CD4-positive, alpha-beta T cell (primary cell): ENCODE measurements around the gene CAPN7. TPM values are rescaled to one million over a fixed set of nuclear protein-coding genes. Genes with fewer than 3 reads are reported as not detected.

Experiments
- ATAC-seq: fragments of 200-7000 bp; cut with Tn5 transposase; one replicate; pipeline ENCODE4 v1.10.0; 2022; ENCODE audit warnings: mild to moderate bottlenecking; ENCODE audit not compliant: poor library complexity
- CTCF ChIA-PET: fragments of 350-600 bp; sonication (Branson Sonifier 250); formaldehyde crosslinking; loops from one replicate; lab custom pipeline; 2021; ENCODE audit warnings: antibody characterized with exemption, inconsistent platforms; lab: Charles Lee
- POLR2A ChIA-PET: fragments of 350-600 bp; sonication (Branson Sonifier 250); formaldehyde crosslinking; loops from one replicate; lab custom pipeline; 2021; ENCODE audit warnings: antibody characterized with exemption, inconsistent platforms; lab: Charles Lee
- DNase-seq, 14 experiments: peaks; one replicate each; pipeline ENCODE4 v3.0.0-alpha.2; 2013 to 2020; ENCODE audit warnings: mixed read lengths in 2 of 14
- H3K27ac ChIP-seq, 2 donors: one replicate each; pipeline versions ENCODE4 v1.5.1 to v1.7.0; 2013; ENCODE audit warnings: low read length in 2 of 2, low read depth in 1 of 2, mild to moderate bottlenecking in 1 of 2
- H3K27me3 ChIP-seq, 2 experiments: 1 replicate in 1 of 2; 2 replicates in 1 of 2; pipeline versions ENCODE4 v1.6.1 to v1.7.0; 2013; ENCODE audit warnings: low read length in 2 of 2, control low read depth in 1 of 2, mild to moderate bottlenecking in 1 of 2, moderate library complexity in 1 of 2; ENCODE audit not compliant: insufficient read depth in 2 of 2, control insufficient read depth in 1 of 2
- H3K36me3 ChIP-seq: one replicate; pipeline ENCODE4 v1.6.1; 2013; ENCODE audit warnings: low read length, control low read depth; ENCODE audit not compliant: insufficient read depth
- H3K4me1 ChIP-seq: one replicate; pipeline ENCODE4 v1.6.1; 2013; ENCODE audit warnings: low read length, control low read depth; ENCODE audit not compliant: insufficient read depth
- H3K4me3 ChIP-seq: one replicate; pipeline ENCODE4 v1.5.1; 2013; ENCODE audit warnings: mild to moderate bottlenecking, low read length, moderate library complexity
- H3K9me3 ChIP-seq, 2 experiments: 1 replicate in 1 of 2; 2 replicates in 1 of 2; pipeline versions ENCODE4 v1.6.1 to v1.7.0; 2013; ENCODE audit warnings: low read length in 2 of 2, mild to moderate bottlenecking in 2 of 2, control low read depth in 1 of 2, moderate library complexity in 1 of 2; ENCODE audit not compliant: control insufficient read depth in 1 of 2, insufficient read depth in 1 of 2
- H3K27ac Mint-ChIP-seq: one replicate; pipeline ENCODE4 v1.8.0; 2020; ENCODE audit warnings: mixed read lengths
- H3K27me3 Mint-ChIP-seq: one replicate; pipeline ENCODE4 v1.8.0; 2021; ENCODE audit warnings: mixed read lengths
- H3K36me3 Mint-ChIP-seq: one replicate; pipeline ENCODE4 v1.8.0; 2021; ENCODE audit warnings: low read depth, mixed read lengths
- H3K4me1 Mint-ChIP-seq: one replicate; pipeline ENCODE4 v1.8.0; 2021; ENCODE audit warnings: low read depth, mixed read lengths
- H3K4me3 Mint-ChIP-seq: one replicate; pipeline ENCODE4 v1.8.0; 2020; ENCODE audit warnings: mild to moderate bottlenecking, mixed read lengths
- H3K9me3 Mint-ChIP-seq: one replicate; pipeline ENCODE4 v1.8.0; 2020; ENCODE audit warnings: mixed read lengths
- intact Hi-C, 2 experiments: fragments of 100-400 bp; cut with DNase I in 1 of 2; cut with micrococcal nuclease in 1 of 2; formaldehyde crosslinking; loops; one replicate each; pipeline versions ENCODE4 v1.15.1 to v1.9.0; 2023 to 2025; cut with DNase I, micrococcal nuclease
- total RNA-seq, 174 experiments: library from RNA in 2 of 174; stranded (reverse) in 2 of 174; gene quantifications; one replicate each; pipeline ENCODE4 v1.2.3 and lab custom pipeline; 2021 to 2026
- TF ChIP-seq, protein P1 (sequence below): fragments of 200-600 bp; IDR thresholded peaks from one replicate; pipeline ENCODE4 v1.8.0; 2022; ENCODE audit warnings: antibody characterized with exemption, mild to moderate bottlenecking

The CAPN7 gene
- total RNA-seq, 2 experiments from 2014 or later, result 64.7 to 69.4 TPM

DNA sequence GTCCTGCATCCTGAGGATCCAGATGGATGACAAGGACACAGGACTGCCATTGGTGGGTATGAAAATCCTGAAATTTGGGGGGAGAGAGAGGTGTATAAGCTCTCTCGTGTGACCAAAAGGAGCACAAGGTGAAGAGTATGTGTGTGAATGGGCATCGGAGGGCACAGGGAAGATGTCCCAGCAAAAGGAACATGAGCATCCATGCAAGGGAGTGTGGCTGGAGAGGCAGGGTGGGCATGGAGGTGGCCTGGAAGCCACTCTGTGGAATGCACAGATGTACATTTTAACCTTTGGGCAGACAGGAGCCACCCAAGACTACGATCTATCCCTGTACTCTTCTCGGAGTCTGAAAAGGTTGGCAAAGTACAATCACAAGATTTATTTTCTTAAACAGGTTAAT lies 54.5 kb downstream of the CAPN7 start:
- peaks cover 38% of the 10 kb centered on the region for H3K4me1 Mint-ChIP-seq
- H3K27me3 Mint-ChIP-seq, result no peaks in the 10 kb centered on the region
- POLR2A ChIA-PET, result interaction anchor here (1.3 kb wide), 2 partner anchors 23 to 72 kb away, joined by 3 to 4 read pairs; partner anchors contain the start of gene SH3BP5
- H3K4me3 ChIP-seq, result no peak overlapping the region
- no peak overlapping the region for H3K4me3 Mint-ChIP-seq
- intact Hi-C loops, result no loop called here
- peaks cover 69% of the 10 kb centered on the region for H3K36me3 ChIP-seq
- H3K27ac Mint-ChIP-seq, result peak overlapping the region; percentile 75
- CTCF ChIA-PET, result interaction anchor here (1.2 kb wide), 1 partner anchor 145 kb away, joined by 3 read pairs; no protein-coding TSS in a partner anchor
- ATAC-seq (no peak), DNase-seq (no peak)
- H3K27me3 ChIP-seq, result no peaks in the 10 kb centered on the region
- no peaks in the 10 kb centered on the region for H3K9me3 Mint-ChIP-seq
- TF ChIP-seq, protein P1, sequence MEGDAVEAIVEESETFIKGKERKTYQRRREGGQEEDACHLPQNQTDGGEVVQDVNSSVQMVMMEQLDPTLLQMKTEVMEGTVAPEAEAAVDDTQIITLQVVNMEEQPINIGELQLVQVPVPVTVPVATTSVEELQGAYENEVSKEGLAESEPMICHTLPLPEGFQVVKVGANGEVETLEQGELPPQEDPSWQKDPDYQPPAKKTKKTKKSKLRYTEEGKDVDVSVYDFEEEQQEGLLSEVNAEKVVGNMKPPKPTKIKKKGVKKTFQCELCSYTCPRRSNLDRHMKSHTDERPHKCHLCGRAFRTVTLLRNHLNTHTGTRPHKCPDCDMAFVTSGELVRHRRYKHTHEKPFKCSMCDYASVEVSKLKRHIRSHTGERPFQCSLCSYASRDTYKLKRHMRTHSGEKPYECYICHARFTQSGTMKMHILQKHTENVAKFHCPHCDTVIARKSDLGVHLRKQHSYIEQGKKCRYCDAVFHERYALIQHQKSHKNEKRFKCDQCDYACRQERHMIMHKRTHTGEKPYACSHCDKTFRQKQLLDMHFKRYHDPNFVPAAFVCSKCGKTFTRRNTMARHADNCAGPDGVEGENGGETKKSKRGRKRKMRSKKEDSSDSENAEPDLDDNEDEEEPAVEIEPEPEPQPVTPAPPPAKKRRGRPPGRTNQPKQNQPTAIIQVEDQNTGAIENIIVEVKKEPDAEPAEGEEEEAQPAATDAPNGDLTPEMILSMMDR, result no peak
- peaks cover 13% of the 10 kb centered on the region for H3K4me1 ChIP-seq
- H3K27ac ChIP-seq, result no peak overlapping the region
- peaks cover 66% of the 10 kb centered on the region for H3K36me3 Mint-ChIP-seq
- H3K9me3 ChIP-seq, result no peaks in the 10 kb centered on the region

DNA sequence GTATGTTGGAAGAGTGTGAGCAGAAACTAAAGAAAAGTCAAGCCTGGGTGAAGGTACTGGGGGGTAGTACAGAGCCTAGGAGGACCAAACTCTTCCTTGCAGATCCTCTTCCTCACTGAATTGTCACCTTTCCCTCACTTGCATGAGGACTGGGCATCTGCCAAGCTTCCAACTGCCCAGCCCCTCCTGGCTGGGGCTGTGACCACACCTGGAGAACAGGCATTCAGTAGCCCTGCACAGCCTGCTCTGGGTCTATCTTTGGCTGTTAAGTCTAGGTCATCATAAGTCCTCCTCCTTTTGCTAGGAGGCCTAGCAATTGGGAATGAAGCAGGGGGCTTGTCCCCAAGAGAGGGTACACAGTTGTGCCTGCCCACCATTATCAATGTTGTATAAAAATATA lies 55.2 kb downstream of the CAPN7 start:
- Histone ChIP-seq H3K27me3 (no peaks in the 10 kb centered on the region), H3K27ac (peak overlapping the region; percentile 5 to 9), H3K4me1 (peaks cover 20% of the 10 kb centered on the region), H3K4me3 (no peak overlapping the region), H3K36me3 (peaks cover 69% of the 10 kb centered on the region), H3K9me3 (no peaks in the 10 kb centered on the region)
- peaks cover 66% of the 10 kb centered on the region for H3K36me3 Mint-ChIP-seq
- ATAC-seq, result no peak
- no peaks in the 10 kb centered on the region for H3K9me3 Mint-ChIP-seq
- ChIA-PET CTCF (no interaction called here), POLR2A (interaction anchor here (0.8 kb wide), 1 partner anchor 162 kb away, joined by 3 read pairs; no protein-coding TSS in a partner anchor)
- intact Hi-C loops, result no loop called here
- no peak overlapping the region for H3K4me3 Mint-ChIP-seq
- TF ChIP-seq, protein P1, result no peak
- H3K27me3 Mint-ChIP-seq, result no peaks in the 10 kb centered on the region
- no peak for DNase-seq
- peak overlapping the region; percentile 75 for H3K27ac Mint-ChIP-seq
- H3K4me1 Mint-ChIP-seq, result peaks cover 45% of the 10 kb centered on the region

DNA sequence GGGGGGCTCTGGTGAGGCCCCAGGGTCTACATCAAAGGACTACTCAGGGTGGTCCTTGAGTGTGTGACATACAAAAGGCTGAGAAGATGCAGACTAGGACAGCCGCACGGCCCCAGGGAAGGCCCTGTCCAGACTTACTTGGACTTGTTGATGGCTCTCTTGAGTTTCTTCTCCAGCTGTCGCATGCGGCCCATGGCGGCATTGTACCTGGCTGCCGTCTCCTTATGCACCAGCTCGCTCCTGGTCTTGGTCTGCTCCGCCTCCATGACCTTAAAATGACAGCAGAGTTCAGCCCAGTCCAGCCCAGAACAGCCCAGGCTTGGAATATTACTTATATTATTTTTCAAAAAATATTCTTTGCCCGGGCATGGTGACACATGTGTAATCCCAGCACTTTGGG lies 56.0 kb downstream of the CAPN7 start:
- intact Hi-C loops, result no loop called here
- Mint-ChIP-seq H3K4me3 (no peak overlapping the region), H3K27me3 (no peaks in the 10 kb centered on the region), H3K36me3 (peaks cover 62% of the 10 kb centered on the region), H3K9me3 (no peaks in the 10 kb centered on the region), H3K27ac (peak overlapping the region; percentile 75), H3K4me1 (peaks cover 49% of the 10 kb centered on the region)
- ChIA-PET POLR2A (interaction anchor here (0.8 kb wide), 1 partner anchor 162 kb away, joined by 3 read pairs; no protein-coding TSS in a partner anchor), CTCF (no interaction called here)
- DNase-seq, result no peak
- H3K27ac ChIP-seq, result peak overlapping the region in 1 of 2 donors; percentile 9
- TF ChIP-seq, protein P1, result no peak
- no peak for ATAC-seq
- H3K9me3 ChIP-seq, result no peaks in the 10 kb centered on the region
- H3K4me3 ChIP-seq, result no peak overlapping the region
- peaks cover 69% of the 10 kb centered on the region for H3K36me3 ChIP-seq
- H3K27me3 ChIP-seq, result no peaks in the 10 kb centered on the region
- peaks cover 28% of the 10 kb centered on the region for H3K4me1 ChIP-seq
